Dermis blood vessel endothelial cell (primary cell): Measurements from ENCODE around the gene PTPRN2. TPM values are rescaled to one million over a fixed set of nuclear protein-coding genes. Genes with fewer than 3 reads are reported as not detected.

Experiments used
- DNase-seq: peaks from one replicate; pipeline ENCODE4 v3.0.0; 2010
- total RNA-seq: library from RNA; depleted of rRNA; stranded (reverse); fragments of >200 nt; gene quantifications from 2 replicates; pipeline ENCODE4 v1.2.3, GENCODE V29; 2014

PTPRN2 gene
- total RNA-seq, 1 donor from 2014 or later, result 2.2 TPM

- DNase-seq, result no peak
Measured at GRCh38 chr7:157526913-157527634, 1060.5 kb downstream of the PTPRN2 start.

GRCh38 chr7:157526005-157526912, 1061.4 kb downstream of the PTPRN2 start:
- DNase-seq, result no peak

GRCh38 chr7:157525491-157525915, 1062.1 kb downstream of the PTPRN2 start:
- DNase-seq, result no peak

DNA sequence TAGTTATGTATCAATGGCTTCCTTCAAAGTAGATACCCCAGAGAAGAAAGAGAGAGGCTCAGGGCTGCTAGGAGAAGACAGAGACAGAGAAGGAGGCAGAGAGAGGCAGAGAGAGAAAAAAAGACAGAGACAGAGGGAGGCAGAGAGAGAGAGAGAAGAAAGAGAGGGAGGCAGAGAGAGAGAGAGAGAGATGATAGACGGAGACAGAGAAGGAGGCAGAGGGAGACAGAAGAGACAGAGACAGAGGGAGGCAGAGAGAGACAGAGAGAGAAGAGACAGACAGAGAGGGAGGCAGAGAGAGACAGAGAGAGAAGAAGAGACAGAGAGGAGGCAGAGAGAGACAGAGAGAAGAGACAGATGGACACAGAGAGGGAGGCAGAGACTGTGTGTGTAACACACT, 1062.9 kb downstream of the PTPRN2 start:
- no peak for DNase-seq

DNA sequence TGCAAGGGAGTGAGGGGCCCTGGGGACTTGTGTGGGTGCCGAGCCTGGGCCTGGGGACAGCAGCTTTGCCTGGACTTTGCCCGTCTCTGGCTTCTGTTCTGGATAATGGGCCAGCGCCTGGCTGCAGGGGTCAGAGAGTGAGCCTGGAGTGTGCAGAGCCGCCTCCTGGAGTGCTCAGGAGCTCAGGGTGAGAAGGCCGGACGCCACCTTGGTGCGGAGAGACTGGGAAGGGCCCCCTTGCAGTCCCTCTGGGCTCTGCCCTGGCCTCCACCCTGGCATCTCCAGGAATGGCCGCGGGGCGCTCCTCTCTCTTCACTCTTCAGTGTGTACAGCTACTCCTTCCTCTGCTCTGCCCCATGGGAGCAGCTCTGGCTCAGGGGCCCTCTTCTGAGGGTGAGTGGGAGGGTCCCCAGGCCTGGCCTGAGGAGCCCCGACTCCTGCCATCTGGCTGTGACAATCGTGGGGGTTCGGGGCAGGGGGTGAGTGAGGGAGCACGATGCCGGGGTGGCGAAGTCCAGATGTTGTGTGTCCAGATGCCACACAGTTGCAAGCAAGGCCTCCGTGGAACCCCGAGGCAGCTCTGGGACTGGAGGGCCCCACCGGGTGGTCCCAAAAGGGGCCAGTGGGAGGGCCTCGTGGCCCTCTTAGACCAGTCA, 1063.7 kb downstream of the PTPRN2 start:
- DNase-seq, result no peak

- DNase-seq, result no peak
Measured at GRCh38 chr7:157523371-157523765, 1064.3 kb downstream of the PTPRN2 start.

DNA sequence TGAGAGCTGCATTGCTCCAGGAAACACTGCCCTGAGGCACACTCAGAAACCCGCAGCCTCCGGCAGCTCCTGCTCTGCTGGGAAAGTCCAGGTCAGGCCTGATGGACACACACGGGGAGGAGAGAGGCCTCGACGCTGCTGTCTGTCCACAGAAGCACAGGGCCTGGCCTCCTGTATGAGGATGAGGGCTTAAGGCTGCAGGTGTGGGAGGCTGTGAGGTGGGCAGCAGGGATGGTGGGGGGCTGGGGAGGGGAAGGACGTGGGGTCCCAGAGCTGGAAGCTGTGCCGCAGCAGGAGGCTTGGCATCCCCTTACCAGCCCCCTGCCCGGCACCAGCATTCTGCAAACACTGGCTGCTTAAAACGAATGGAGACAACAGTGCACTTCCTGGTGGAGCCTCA, 1064.7 kb downstream of the PTPRN2 start:
- no peak for DNase-seq

DNA sequence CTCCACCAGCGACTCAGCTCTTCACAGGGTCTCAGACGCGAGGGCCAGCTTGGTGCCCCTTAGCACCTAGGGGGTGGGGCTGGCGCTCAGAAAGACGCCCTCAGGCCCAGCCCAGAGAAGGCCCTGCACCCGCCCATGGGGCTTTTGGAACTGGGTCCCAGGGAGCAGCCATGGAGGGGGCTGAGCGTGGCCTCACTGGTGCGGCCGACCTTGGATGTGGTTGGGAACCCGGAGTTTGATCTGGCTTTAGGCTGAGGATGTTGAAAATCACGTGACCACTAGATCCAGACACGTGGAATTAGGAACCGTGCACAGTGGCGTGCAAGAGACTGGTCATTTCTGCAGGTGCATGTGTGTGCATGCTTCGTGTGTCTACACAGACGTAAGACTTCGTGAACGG, 1065.4 kb downstream of the PTPRN2 start:
- no peak for DNase-seq

DNA sequence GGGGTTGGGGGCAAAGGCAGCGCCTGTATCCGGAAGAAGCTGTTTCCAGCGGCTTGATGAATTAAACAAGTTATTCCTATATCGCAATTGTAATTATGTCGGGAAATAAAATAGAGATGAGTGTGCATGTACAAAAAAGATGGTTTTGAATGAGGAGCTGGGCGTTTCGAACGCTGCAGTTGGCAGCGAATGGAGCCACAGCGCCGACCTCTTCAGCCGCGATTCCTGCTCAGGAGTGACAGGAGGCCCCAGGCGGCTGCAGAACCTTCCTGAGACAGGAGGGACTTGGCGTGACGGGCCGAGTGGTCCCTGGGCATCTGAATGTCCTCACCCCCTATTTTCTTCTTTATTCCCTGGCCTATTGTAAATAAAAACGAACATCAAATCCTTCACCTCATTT, 1065.9 kb downstream of the PTPRN2 start:
- DNase-seq, result no peak

GRCh38 chr7:157521061-157521731, 1066.4 kb downstream of the PTPRN2 start:
- no peak for DNase-seq

- no peak for DNase-seq
Measured at GRCh38 chr7:157520249-157520648, 1067.4 kb downstream of the PTPRN2 start.

DNA sequence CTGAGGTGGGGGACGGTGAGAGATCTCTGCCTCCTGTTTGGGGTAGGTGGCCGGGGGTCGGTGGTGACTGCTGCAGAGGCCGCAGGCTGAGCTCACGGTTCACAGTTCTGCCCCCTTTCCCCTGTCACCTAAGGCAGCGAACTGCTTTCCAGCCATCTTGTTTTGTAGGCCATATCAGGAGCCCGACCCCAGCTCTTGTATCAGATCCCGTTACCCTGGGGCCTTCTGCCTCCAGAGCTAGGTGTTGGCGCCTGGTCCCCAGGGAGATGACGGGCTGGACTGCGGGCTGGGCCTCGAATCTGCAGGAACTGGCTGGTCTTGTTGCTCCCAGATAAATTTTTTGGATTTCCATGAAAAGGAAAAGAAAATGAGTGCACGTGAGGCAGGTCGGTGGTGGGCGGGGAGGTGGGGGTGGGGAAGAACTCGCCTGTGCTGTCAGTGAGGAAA, 1067.8 kb downstream of the PTPRN2 start:
- DNase-seq, result no peak

GRCh38 chr7:157519246-157519645, 1068.4 kb downstream of the PTPRN2 start:
- DNase-seq, result no peak

DNA sequence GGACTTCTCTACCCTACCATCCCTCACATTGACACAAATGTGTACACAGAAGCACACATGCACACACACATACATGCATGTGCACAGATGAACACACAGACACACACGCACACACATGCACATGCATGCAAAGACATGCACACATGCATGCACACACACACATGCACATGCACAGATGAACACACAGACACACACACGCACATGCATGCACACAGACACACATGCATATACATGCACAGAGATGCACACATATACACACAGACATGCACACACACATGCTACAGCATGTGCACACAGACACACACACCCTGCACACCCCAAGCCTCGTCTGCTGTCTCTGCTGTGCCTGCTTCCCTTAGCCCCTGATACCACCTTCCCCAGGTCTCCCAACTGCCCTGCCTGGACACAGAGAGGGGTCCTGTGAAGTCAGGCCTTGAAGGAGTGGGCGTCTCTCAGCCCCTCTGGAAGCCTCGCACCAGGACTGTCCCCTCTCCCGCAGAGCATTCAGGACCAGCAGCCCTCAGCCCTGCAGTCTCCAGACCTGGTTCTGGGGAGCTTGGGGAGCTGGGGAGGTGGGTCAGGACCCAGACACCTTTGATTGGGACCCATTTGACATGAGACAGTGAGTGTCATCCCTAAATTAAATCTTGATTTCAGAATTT, 1069.0 kb downstream of the PTPRN2 start:
- DNase-seq, result no peak

- DNase-seq, result no peak
Measured at GRCh38 chr7:157517782-157518513, 1069.7 kb downstream of the PTPRN2 start.

DNA sequence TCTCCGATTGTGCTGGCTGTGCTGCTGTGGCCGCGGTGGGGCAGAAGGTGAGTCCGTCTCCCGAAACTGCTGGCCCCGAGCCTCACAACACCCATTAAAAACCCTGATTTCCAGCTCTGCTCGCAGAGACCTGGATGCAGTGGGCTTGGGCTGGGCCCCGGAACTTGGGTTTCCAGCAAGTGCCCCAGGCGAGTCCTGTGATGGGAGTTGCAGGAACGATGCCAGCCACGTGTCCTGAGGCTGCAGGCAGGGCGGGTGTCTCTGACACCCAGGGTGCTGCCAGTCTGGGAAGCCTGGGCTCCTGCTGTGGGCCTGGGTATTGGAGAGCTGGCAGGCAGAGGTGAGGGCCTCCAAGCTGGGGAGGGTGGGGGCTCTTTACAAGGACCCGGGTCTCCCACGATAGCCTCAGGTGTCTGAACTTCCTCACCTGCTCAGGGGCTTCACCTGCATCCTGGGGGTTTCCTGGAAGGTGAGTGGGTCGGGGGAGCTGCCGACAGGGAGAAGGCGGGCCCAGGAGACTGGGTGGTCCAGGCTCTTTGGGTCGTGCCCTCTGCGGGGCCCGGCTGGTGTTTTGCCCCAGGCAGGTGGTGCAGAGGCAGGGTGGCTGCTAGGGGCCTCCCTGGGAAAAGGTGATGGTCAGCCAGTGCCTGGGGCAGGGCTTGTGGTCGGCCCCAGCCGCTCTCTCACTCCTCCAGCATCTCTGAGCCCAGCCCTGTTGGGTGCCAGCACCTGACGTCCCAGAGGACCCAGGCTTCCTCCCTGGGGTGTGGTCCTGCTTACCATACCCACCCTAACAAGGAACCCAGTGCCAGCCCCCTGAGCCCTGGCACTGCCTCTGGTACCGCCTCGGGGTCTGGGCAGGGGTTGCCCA, 1070.5 kb downstream of the PTPRN2 start:
- DNase-seq, result no peak

DNA sequence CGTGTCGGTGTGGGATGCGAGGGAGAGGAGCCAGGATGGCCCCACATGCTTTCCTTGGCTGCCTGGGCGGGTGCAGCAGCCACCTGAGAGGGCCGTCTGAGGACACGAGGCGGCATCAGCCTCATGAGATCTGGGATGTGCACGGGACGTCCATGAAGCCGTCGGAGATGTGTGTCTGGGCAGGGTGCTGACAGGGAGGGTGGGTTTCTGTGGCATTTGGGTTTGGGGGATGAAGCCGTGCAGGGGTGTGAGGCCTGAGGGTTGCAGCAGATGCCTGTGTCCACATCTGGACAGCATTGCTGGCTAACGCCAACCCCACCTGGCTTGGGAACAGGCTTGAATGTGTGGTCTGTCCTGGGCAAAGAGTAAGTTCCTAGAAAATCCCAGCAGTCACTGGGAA, 1071.3 kb downstream of the PTPRN2 start:
- DNase-seq, result no peak

GRCh38 chr7:157515342-157516041, 1072.1 kb downstream of the PTPRN2 start:
- DNase-seq, result no peak

- no peak for DNase-seq
Measured at GRCh38 chr7:157514746-157515145, 1072.9 kb downstream of the PTPRN2 start.

GRCh38 chr7:157514306-157514705, 1073.3 kb downstream of the PTPRN2 start:
- no peak for DNase-seq
